Globus pallidus (tissue), 1 donor: ENCODE data around the gene CRNN.

Experiments used
- DNase-seq: peaks from one replicate; pipeline ENCODE4 v3.0.0-alpha.2; 2015; ENCODE audit warnings: low spot score

Gene CRNN

GRCh38 chr1:152413909-152414308 is at the start of gene CRNN:
Gene CRNN (minus strand): TSS chr1:152414263. CDS start chr1:152412233, 2,030 bp downstream.
- no peak for DNase-seq

- no peak for DNase-seq
Observed at GRCh38 chr1:152462636-152463035, 48.6 kb upstream of the CRNN start.

GRCh38 chr1:152461544-152461943 is 47.5 kb upstream of the CRNN start:
- DNase-seq, result peak; percentile 55

GRCh38 chr1:152460529-152460899 is 46.5 kb upstream of the CRNN start:
- DNase-seq, result no peak

GRCh38 chr1:152459596-152460528 is 45.8 kb upstream of the CRNN start:
- peak; percentile 67 for DNase-seq

GRCh38 chr1:152458384-152459185 is 44.5 kb upstream of the CRNN start:
- DNase-seq, result peak; percentile 82

- DNase-seq, result no peak
Observed at GRCh38 chr1:152457561-152457960, 43.5 kb upstream of the CRNN start.

- no peak for DNase-seq
Observed at GRCh38 chr1:152457071-152457470, 43.0 kb upstream of the CRNN start.

GRCh38 chr1:152451254-152451653 is 37.2 kb upstream of the CRNN start:
- DNase-seq, result no peak

- DNase-seq, result no peak
Observed at GRCh38 chr1:152449661-152450060, 35.6 kb upstream of the CRNN start.

- no peak for DNase-seq
Observed at GRCh38 chr1:152448496-152448895, 34.4 kb upstream of the CRNN start.

- DNase-seq, result no peak
Observed at GRCh38 chr1:152448095-152448494, 34.0 kb upstream of the CRNN start.

GRCh38 chr1:152447484-152447883 is 33.4 kb upstream of the CRNN start:
- DNase-seq, result no peak

GRCh38 chr1:152444045-152444444 is 30.0 kb upstream of the CRNN start:
- DNase-seq, result no peak

- DNase-seq, result no peak
Observed at GRCh38 chr1:152442765-152443164, 28.7 kb upstream of the CRNN start.

- DNase-seq, result no peak
Observed at GRCh38 chr1:152442301-152442700, 28.2 kb upstream of the CRNN start.

GRCh38 chr1:152441756-152442155 is 27.7 kb upstream of the CRNN start:
- DNase-seq, result no peak

- peak; percentile 63 for DNase-seq
Observed at GRCh38 chr1:152440635-152441471, 26.8 kb upstream of the CRNN start.

GRCh38 chr1:152436593-152437496 is 22.8 kb upstream of the CRNN start:
- DNase-seq, result no peak

- no peak for DNase-seq
Observed at GRCh38 chr1:152427458-152427857, 13.4 kb upstream of the CRNN start.

- no peak for DNase-seq
Observed at GRCh38 chr1:152426731-152427130, 12.7 kb upstream of the CRNN start.
